ENCODE data around the gene TCF7L1.
"Not testable (repeated sequence)": the region's sequence is repeated elsewhere in the genome, so short reads cannot be mapped to it uniquely, and the experiment has no call there.

Gene TCF7L1

DNA sequence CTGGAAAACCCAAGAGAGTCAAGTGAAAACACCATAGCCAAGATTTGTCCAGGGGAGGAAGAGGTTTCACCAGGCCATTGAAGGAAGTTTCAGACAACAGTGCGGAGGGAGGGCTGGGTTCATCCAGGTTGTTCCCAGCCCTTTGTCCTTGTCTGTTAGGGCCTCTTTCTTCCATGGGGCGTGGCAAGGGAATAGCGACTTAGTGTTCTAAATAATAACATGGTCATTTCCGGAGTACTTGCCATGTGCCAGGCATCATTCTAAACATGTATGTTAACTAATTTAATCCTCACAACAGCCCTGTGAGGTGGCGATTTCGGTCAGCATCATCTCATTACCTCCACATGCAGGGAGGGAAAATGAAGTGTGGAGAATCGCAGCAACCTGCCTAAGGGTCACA is 77.3 kb downstream of the TCF7L1 start:
- no peak for DNase-seq
- in situ Hi-C loops (cut with HindIII; ENCODE audit: low pct_ligation_motif_present, low pct_unique_long_range_greater_than_20kb, low sequenced_read_pairs), result no loop called here

DNA sequence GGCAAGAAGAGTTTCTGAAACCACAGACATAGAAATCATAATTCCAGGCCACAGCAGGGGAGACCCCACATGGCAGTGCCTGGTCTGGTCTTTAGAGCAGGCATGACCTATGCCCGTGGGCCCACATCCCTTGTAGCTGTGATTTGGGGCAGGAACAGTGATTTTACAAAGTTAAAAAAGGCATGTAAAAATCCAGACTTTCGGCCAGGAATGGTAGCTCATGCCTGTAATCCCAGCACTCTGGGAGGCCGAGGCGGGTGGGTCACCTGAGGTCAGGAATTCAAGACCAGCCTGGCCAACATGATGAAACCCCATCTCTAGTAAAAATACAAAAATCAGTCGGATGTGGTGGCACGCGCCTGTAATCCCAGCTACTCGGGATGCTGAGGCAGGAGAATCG is 78.4 kb downstream of the TCF7L1 start:
- in situ Hi-C loops (cut with HindIII; ENCODE audit: low pct_ligation_motif_present, low pct_unique_long_range_greater_than_20kb, low sequenced_read_pairs); DNase-seq: not testable (repeated sequence)

DNA sequence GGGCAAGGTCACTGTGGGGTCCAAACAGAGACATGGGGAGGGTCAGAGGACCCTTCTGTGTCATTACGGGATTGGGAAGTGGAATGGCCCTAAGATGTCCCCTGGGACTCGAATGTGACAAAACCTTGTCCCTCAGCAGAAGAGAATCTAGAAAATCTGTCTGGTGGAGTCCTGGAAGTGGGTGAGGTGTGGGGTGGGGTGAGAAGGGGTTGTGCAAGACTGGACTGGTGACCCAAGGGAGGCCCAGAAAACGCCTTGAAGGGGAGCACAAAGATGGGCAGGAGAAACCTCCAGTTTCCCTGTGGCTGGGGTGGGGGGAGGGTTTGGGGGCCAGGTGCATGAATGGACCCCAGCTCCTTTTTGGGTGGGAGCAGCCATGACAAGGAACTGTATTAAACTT is 79.6 kb downstream of the TCF7L1 start:
- in situ Hi-C loops (cut with HindIII; ENCODE audit: low pct_ligation_motif_present, low pct_unique_long_range_greater_than_20kb, low sequenced_read_pairs), result no loop called here
- no peak for DNase-seq

DNA sequence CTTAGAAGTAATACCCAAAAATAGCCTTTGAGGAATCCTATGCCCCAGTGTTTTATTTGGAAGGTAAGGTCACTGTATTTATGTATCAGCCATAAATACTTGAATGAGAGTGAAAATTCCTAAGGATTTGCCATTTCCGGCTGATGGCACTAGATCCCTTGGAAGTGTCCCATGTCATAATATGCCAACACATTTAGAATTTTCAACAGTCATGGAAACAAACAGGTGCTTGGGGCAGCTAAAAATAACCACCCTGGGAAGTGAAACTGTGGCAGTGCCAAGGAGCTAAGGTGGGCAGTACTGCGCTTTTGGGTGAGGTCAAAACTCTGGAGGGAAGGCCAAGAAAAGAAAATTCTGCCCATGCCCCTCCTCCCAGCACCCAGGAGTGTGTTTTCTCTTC is 80.2 kb downstream of the TCF7L1 start:
- DNase-seq, result no peak
- in situ Hi-C loops (cut with HindIII; ENCODE audit: low pct_ligation_motif_present, low pct_unique_long_range_greater_than_20kb, low sequenced_read_pairs), result no loop called here

DNA sequence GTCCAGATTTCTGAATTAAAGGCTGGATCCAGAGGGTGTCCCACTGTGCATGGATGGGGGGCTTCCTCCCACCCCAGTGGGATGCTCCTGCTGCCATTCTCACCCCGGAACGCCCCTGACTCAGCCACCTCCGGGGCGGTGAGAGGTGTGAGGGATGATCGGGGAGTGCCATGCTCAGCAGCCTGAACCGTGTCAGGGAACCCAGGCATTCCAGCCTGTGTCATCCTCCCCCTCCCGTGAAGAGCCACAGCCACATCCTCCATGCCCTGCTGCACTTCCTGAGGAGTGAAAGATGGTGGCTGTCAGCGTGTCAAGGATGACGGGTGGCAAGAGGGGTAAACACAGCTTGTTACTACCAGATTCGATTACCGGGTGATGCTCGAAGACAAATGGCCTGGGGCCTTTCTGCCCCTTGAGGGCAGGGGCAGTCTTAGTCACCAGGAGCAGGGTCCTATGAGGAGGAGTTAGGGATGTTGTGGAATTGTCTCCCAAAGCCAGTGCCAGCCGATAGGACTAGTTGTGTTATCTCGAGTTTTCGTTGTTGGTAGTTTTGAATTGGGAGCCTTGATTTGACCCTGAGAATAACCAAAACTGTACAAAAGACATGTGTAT is 80.8 kb downstream of the TCF7L1 start:
- no peak for DNase-seq
- in situ Hi-C loops (cut with HindIII; ENCODE audit: low pct_ligation_motif_present, low pct_unique_long_range_greater_than_20kb, low sequenced_read_pairs), result no loop called here

DNA sequence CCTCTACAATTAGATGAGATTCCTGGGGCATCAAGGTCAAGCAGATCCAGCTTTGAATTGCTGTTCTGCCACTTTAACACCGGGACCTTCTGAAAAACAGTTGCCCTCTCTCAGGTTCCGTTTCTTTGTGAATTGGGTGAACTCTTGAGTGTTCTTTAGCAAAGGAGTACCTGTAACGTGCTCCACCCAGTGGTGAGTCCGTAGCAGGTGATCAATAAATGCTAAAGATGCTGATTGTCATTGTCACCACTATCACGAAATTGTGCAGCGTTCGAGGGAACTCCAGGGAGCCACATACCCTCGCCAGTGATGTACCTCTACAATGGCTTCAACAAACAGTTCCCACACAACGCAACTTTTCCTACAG is 81.9 kb downstream of the TCF7L1 start:
- no peak for DNase-seq
- in situ Hi-C loops (cut with HindIII; ENCODE audit: low pct_ligation_motif_present, low pct_unique_long_range_greater_than_20kb, low sequenced_read_pairs), result no loop called here

DNA sequence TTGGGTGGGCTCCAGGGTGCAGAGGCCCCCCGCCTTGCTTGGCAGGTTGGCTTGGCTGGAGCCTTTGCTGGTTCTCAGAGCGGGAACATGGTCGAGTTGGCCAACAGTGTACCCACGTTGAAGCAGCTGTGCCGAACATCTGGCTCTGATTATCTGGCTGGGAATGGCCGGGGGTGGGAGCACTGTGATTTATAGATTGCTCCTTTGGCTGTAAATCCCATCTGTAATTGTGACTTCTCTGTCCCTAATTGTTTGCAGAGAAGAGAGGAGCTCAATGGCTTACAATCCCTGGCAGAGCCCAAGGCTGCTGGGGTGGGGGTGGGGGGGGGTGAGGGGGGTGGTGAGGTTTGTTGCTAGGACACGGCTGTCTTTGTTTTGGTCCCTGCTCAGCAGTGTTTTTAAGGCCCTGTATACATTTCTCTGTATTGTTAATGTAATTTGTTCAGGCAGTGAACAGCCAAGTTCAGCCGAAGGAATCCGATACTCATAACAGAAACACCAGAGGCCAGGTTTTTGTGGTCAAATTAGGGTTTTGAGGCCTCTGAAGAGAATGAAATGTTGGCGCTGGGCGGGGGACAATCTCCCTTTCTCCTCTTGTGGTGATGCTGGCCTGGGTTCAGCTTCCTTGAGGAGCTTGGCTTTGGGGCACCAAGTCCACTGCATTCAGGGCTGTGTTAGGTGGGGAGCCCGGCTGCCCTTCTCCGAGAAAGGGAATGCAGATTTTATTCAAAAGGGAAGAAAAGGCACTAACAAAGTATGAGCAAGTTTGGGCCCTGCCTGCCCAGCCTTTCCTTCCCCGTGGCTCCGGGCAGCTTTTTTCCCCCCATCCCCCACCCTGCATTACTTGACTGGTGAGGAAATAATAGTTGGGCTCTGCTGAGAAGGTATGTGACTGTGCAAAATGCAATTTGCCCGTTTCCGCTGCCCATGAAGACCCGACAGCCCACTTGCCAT is 82.5 kb downstream of the TCF7L1 start:
- DNase-seq, result no peak
- in situ Hi-C loops (cut with HindIII; ENCODE audit: low pct_ligation_motif_present, low pct_unique_long_range_greater_than_20kb, low sequenced_read_pairs), result no loop called here

DNA sequence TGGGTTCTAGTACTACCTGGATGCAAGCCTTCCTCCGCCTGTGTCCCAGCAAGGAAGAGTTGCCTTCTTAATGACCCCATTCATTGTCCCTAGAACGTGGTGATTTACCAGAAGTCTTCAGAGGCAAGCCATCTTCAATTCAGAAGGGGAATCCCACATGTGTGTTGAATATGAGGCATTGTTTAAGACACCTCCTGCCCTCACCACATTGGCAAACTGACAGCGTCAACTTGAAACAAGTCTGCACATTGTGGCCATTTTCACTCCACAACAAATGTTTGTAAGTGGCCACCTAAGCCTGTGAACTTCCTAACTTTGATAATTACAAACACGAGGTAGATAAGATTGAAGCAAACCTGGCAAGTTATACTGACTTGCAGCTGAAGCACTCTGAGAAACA is 83.7 kb downstream of the TCF7L1 start:
- in situ Hi-C loops (cut with HindIII; ENCODE audit: low pct_ligation_motif_present, low pct_unique_long_range_greater_than_20kb, low sequenced_read_pairs), result no loop called here

DNA sequence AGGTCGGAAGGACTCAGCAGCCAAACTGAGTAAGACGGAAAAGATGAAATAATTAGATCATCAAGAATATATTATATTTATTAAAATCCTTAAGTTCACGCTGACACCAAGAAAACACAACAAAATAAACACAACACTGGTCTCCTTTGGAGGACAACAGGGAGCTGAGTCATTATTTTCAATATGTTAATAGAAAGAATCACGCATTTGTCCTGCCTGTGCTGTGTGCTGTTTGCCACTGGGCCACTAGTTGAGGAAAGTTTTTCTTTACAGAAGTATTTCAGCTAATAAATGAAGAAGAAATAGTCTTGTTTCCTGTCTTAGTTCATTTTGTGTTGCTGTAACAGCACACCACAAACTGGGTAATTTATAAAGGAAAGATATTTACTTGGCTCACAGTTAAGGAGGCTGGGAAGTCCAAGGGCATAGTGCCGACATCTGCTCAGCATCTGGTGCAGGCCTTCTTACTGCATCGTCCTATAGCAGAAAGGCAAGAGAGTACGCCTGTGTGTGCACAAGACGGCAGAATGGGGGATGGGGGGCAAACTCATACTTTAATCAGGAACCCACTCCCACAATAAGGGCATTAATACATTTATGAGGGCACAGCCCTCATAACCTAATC is 88.0 kb downstream of the TCF7L1 start:
- no peak for DNase-seq
- in situ Hi-C loops (cut with HindIII; ENCODE audit: low pct_ligation_motif_present, low pct_unique_long_range_greater_than_20kb, low sequenced_read_pairs), result no loop called here

More for the DNA sequence above, 83.7 kb downstream of the TCF7L1 start:
- no peak for DNase-seq

DNA sequence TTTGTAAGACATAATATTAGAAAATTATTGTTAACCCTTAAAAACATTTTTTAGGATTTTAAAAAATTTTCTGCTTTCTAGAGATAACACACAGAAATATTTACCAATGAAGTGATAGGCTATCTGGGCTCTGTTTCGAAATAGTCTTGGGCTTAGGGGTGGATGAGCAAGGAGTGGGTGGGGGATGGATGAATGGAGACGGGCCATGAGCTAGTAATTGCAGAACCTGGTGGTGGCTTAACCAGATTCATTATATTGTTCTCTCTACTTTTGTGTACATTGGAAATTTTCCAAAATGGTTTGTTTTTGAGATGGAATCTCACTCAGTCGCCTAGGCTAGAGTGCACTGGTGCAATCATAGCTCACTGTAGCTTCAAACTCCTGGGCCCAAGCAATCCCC is 89.6 kb downstream of the TCF7L1 start:
- in situ Hi-C loops (cut with HindIII; ENCODE audit: low pct_ligation_motif_present, low pct_unique_long_range_greater_than_20kb, low sequenced_read_pairs), result no loop called here
- no peak for DNase-seq

DNA sequence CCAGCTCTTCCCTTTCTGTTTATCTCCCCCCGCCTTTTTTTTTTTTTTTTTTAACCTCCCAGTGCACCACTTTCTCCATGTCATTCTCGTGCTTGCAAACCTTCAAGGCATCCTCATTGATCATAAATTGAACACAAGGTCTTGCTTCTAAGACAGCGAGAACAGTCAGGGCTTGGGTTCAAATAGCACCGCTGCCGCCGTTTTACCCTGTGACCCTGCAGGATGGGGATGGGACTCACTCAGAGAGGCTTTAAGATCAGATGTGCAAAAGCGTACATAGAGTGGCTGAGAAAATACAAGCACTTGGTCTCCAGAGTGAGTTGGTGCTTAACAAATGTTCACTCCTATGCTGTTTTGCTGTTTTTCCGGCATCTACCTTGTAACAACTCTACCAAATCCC is 93.6 kb downstream of the TCF7L1 start:
- in situ Hi-C loops (cut with HindIII; ENCODE audit: low pct_ligation_motif_present, low pct_unique_long_range_greater_than_20kb, low sequenced_read_pairs), result no loop called here
- DNase-seq, result no peak

DNA sequence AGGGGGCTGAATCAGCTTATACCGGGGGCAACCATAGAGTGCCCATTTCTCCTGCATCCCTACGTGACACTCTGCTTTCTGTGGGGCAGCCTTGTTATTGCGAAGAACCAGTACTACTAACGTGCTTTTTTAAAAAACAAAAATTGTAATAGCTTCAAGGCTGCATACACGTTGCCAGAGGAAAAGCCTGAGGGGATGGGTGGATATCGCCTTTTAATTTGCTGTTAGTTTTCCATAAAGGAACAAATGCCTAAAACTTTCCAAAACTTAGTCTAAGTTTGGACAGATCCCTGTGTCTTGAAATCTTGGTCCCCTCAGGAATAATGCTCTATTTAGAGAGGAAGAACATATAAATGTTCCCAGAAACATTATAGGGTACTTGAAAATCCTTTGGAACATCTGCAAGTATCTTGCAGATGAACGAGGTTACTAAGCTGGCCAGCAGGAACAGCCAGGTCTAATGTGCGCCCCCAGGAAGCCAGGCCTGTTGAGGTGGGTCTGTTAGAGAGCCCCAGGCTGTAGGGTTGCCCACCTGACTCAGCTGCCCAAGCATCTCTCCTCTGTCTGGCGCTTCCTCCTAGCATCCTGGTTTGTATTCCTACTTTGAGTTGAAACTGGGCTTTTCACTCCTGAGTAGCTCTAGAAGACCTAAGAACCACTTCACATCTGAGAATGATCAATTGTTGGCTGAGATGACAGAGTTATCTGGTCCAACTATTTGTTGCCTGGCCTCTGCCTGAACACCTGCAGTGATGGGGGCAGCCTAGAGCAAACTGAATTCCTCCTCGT is 97.7 kb downstream of the TCF7L1 start:
- no peak for DNase-seq
- in situ Hi-C loops (cut with HindIII; ENCODE audit: low pct_ligation_motif_present, low pct_unique_long_range_greater_than_20kb, low sequenced_read_pairs), result no loop called here

DNA sequence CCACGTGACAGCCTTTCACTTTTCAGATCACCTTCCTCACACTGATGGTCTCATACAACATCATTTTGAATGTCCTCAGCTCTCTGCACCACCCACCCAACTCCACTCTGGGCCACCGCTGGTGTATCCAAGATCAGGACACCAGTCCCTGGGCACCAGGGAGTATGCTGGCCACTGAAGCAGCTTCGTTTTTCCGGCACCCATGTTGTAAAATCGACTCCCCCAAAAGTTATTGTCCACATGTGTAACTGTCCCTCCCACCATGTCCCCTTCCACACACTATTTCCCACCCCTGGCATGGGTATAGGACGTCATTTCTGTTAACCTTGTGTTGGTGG is 98.2 kb downstream of the TCF7L1 start:
- in situ Hi-C loops (cut with HindIII; ENCODE audit: low pct_ligation_motif_present, low pct_unique_long_range_greater_than_20kb, low sequenced_read_pairs), result no loop called here
- no peak for DNase-seq

DNA sequence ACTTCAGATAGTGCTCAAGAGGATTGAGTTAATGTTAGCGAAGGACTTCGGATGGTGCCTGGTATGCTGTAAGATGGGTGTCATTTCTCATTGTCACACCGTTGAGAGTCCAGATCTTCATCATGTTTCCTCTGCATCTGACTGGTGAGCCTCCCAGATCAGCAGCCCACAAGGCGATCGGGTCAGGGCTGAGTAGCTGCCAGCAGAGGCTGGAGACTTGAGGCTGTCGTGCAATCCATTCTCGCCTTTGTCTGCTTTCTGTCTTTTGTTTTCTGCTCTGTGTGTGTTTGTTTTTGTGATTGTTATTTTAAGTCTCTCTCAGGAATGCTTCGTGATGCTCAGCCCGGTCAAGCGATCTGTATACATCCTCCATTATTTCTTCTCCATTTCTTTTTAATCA is 98.8 kb downstream of the TCF7L1 start:
- DNase-seq, result no peak
- in situ Hi-C loops (cut with HindIII; ENCODE audit: low pct_ligation_motif_present, low pct_unique_long_range_greater_than_20kb, low sequenced_read_pairs), result no loop called here

DNA sequence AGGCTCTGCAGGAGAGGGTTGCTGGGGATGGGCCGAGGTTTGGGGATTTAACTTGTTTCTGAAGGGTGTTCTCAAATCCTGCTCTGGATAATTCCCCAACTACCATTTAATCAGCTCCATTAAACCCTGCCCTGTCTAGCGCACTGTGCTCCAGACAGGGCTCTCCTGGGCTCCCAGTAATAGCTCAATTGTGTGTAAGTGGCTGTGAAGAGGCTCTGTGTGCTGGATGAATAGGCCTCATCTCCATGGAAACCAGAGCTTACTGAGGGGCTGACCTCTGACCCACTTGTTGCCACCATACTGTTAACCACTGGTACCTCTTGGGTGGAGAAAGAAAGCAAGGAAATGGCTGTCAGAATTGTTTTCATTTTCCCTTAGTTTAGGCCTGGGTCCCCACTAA is 101.7 kb downstream of the TCF7L1 start:
- in situ Hi-C loops (cut with HindIII; ENCODE audit: low pct_ligation_motif_present, low pct_unique_long_range_greater_than_20kb, low sequenced_read_pairs), result no loop called here
- DNase-seq, result no peak

DNA sequence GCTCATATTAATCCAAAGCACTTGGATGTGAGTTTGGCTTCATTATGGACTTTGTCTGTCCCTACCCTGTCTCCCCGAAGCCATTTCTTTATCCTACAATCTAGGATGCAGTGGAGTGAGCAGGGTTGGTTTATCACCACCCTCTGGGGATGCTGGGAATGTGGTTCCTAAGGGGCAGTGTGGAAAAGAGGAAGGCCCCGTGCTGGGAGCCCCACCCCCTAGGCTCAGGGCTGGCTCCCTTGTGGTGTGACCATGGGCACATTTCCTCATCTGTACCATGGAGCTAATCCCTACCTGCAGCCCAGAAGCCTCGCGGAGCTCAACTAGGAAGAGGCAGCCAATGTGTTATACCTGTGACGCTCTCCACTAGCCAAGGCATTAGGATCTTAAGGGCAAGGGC is 102.1 kb downstream of the TCF7L1 start:
- in situ Hi-C loops (cut with HindIII; ENCODE audit: low pct_ligation_motif_present, low pct_unique_long_range_greater_than_20kb, low sequenced_read_pairs), result no loop called here
- DNase-seq, result no peak

DNA sequence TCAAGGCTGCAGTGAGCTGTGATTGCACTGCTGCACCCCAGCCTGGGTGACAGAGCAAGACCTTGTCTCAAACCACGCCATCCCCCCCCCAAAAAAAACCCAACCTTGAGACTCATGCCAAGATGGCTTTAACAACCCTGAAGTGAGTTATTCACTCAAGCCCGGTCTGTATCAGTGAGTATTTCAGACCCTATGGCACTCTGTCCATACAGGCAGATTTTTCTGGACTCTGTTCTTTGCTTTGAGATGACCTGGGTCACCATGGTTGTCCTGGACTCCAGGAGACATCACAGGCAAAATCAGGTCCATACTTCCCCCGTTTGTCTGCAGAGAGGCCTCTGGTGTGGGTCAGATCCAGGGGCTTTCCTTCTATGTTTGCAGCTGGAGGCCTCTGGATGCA is 102.9 kb downstream of the TCF7L1 start:
- DNase-seq, result no peak
- in situ Hi-C loops (cut with HindIII; ENCODE audit: low pct_ligation_motif_present, low pct_unique_long_range_greater_than_20kb, low sequenced_read_pairs), result no loop called here

DNA sequence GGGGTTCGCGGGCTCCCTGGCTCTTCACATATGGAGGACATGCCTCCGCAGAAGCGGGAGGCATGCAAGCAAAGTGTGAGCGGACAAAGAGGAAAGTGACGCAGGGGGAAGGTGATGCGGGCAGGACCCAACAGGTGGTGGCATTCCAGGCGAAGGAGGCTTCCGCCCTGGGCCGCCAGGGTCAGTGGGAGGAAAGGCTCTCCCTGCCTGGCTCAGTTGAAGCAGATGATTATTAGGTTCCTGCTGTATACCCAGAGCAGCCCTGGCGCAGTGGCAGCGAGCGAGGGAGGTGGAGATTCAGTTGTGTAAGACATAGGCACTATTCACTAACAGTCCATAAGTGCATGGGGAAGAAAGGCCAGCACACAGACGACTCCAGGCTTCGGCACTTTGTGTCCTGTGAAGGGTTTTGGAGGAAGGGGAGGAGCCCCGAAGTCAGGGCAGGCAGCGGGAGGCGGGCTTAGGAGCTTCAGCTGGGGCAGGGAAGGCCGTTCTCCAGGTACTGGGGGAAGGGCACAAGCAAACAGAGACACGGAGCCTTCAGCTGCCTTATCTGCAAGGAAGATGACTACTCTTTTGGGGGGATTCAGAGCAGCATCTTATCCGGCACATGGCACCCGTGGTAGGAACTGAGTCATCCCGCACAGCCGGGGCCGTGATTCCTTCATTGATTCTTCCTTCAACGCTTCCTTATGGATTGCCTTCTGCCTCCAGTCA is 104.8 kb downstream of the TCF7L1 start:
- DNase-seq, result no peak
- in situ Hi-C loops (cut with HindIII; ENCODE audit: low pct_ligation_motif_present, low pct_unique_long_range_greater_than_20kb, low sequenced_read_pairs), result no loop called here

DNA sequence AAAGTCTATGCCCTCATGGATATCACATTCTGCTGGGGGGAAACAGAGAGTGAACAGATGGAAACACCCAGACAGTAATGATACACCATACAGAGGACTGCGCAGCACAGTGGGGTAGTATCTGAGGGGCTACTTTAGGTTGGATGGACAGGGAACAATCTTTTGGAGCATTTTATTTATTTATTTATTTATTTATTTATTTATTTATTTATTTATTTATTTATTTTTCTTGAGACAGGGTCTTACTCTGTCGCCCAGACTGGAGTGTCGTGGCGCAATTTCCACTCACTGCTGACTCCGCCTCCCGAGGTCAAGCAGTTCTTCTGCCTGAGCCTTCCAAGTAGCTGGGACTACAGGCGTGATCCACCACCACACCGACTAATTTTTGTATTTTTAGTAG is 105.4 kb downstream of the TCF7L1 start:
- in situ Hi-C loops (cut with HindIII; ENCODE audit: low pct_ligation_motif_present, low pct_unique_long_range_greater_than_20kb, low sequenced_read_pairs), result no loop called here

More for the DNA sequence above, 105.4 kb downstream of the TCF7L1 start:
- DNase-seq, result no peak

All from ACHN (cell line).